HepG2 (cell line): ENCODE data around the gene PDIA4. TPM values are rescaled to one million over a fixed set of nuclear protein-coding genes. Genes with fewer than 3 reads are reported as not detected.

Source experiments
- ATAC-seq: fragments of 200-7000 bp; cut with Tn5 transposase; 3 replicates; pipeline ENCODE4 v1.9.1; 2020; ENCODE audit warnings: mild to moderate bottlenecking, moderate library complexity
- BruUV-seq: library from RNA; stranded (reverse); fragments of 400-500 nt; replicated peaks from 2 replicates; lab custom pipeline; 2021; lab: Mats Ljungman, UMichigan
- CTCF ChIA-PET: fragments of 300-600 bp; formaldehyde crosslinking; extraction: SDS; loops from one replicate; lab custom pipeline; 2021; ENCODE audit warnings: low total read pairs, inconsistent platforms, low intra/inter-chr PET ratio; lab: Yijun Ruan, JAX
- POLR2A ChIA-PET: fragments of 350-600 bp; sonication (Branson Sonifier 250); formaldehyde crosslinking; loops from one replicate; lab custom pipeline; 2020; ENCODE audit warnings: antibody characterized with exemption, inconsistent platforms; lab: Yijun Ruan, JAX
- DNase-seq: peaks from one replicate; pipeline ENCODE4 v3.0.0-alpha.2; 2015; ENCODE audit warnings: low spot score
- FAIRE-seq: peaks from 3 replicates; lab custom pipeline; 2011; peaks lifted over from hg19 to GRCh38; lab: Jason Lieb, UNC
- H2AFZ ChIP-seq: one replicate; pipeline ENCODE4 v1.6.1; 2011; ENCODE audit warnings: low read length, inconsistent platforms
- H3K27ac ChIP-seq: fragments of 300-600 bp; 3 replicates; pipeline ENCODE4 v1.8.0; 2011; ENCODE audit warnings: mixed run types, mild to moderate bottlenecking, mixed read lengths, low read length, inconsistent platforms; ENCODE audit not compliant: insufficient read depth; ENCODE audit errors: extremely low read length
- H3K27me3 ChIP-seq, 2 experiments: fragments of 200-600 bp in 1 of 2; 2 replicates in 1 of 2; 3 replicates in 1 of 2; pipeline versions ENCODE4 v1.6.0 to v1.8.0; 2011; ENCODE audit warnings: low read length in 2 of 2, mild to moderate bottlenecking in 2 of 2, moderate library complexity in 2 of 2, inconsistent platforms in 1 of 2; ENCODE audit not compliant: insufficient read depth in 2 of 2, control insufficient read depth in 1 of 2
- H3K36me3 ChIP-seq, 2 experiments: fragments of 200-600 bp in 1 of 2; replicated peaks in 1 of 2; 2 replicates in 1 of 2; 3 replicates in 1 of 2; pipeline versions ENCODE4 v1.5.1 to v1.8.0; 2011; ENCODE audit warnings: low read length in 2 of 2, inconsistent platforms in 1 of 2; ENCODE audit not compliant: insufficient read depth in 2 of 2, control insufficient read depth in 1 of 2
- H3K4me1 ChIP-seq: 2 replicates; pipeline ENCODE4 v1.5.1; 2012; ENCODE audit warnings: low read length, inconsistent platforms; ENCODE audit not compliant: insufficient read depth
- H3K4me2 ChIP-seq: 2 replicates; pipeline ENCODE4 v1.6.0; 2011; ENCODE audit warnings: low read depth, low read length, inconsistent platforms
- H3K4me3 ChIP-seq, 3 experiments: fragments of 200-600 bp in 1 of 3; sonication (generic), shearing (Covaris generic) in 1 of 3; replicated peaks in 1 of 3; 2 replicates each; pipeline ENCODE4 v1.5.1; 2011 to 2016; ENCODE audit warnings: low read length in 3 of 3, inconsistent platforms in 2 of 3, low read depth in 2 of 3, mild to moderate bottlenecking in 2 of 3, control low read depth in 1 of 3, mixed read lengths in 1 of 3; ENCODE audit not compliant: insufficient read depth in 1 of 3
- H3K79me2 ChIP-seq: one replicate; pipeline ENCODE4 v1.6.1; 2011; ENCODE audit warnings: low read length, inconsistent platforms; ENCODE audit not compliant: insufficient read depth
- H3K9ac ChIP-seq: 2 replicates; pipeline ENCODE4 v1.6.0; 2011; ENCODE audit warnings: mild to moderate bottlenecking, low read depth, low read length, inconsistent platforms; ENCODE audit not compliant: insufficient read depth
- H3K9me3 ChIP-seq: 2 replicates; pipeline ENCODE4 v1.5.1; 2012; ENCODE audit warnings: mild to moderate bottlenecking, low read length
- H4K20me1 ChIP-seq: 2 replicates; pipeline ENCODE4 v1.6.0; 2011; ENCODE audit warnings: inconsistent platforms, mild to moderate bottlenecking, low read length, moderate library complexity; ENCODE audit not compliant: insufficient read depth
- FOXK2 ChIP-seq: fragments of 450-650 bp; IDR thresholded peaks from 2 replicates; pipeline ENCODE4 v1.6.1; 2016
- NAIF1 ChIP-seq: sonication (generic); formaldehyde crosslinking; IDR thresholded peaks from 2 replicates; pipeline ENCODE4 v1.5.0; 2020; ENCODE audit warnings: mild to moderate bottlenecking, missing genetic modification reagents, borderline replicate concordance
- PHB2 ChIP-seq: fragments of 450-650 bp; IDR thresholded peaks from 2 replicates; pipeline ENCODE4 v1.6.1; 2018; ENCODE audit not compliant: partially characterized antibody
- POGZ ChIP-seq: sonication (generic); formaldehyde crosslinking; IDR thresholded peaks from 2 replicates; pipeline ENCODE4 v1.4.0; 2020; ENCODE audit warnings: mild to moderate bottlenecking, missing genetic modification reagents
- SALL2 ChIP-seq: sonication (generic); formaldehyde crosslinking; IDR thresholded peaks from 2 replicates; pipeline ENCODE4 v1.8.1; 2023; ENCODE audit warnings: mild to moderate bottlenecking, missing genetic modification reagents, inconsistent platforms
- SAP130 ChIP-seq: IDR thresholded peaks from 2 replicates; pipeline ENCODE4 v1.6.1; 2016; ENCODE audit warnings: low read depth
- ZMYM2 ChIP-seq: sonication (generic); formaldehyde crosslinking; IDR thresholded peaks from 2 replicates; pipeline ENCODE4 v1.8.0; 2022; ENCODE audit warnings: mild to moderate bottlenecking, missing genetic modification reagents
- ZNF20 ChIP-seq: sonication (generic); formaldehyde crosslinking; IDR thresholded peaks from 2 replicates; pipeline ENCODE4 v1.4.0; 2020; ENCODE audit warnings: mild to moderate bottlenecking, moderate library complexity, missing genetic modification reagents
- ZNF253 ChIP-seq: sonication (generic); formaldehyde crosslinking; IDR thresholded peaks from 2 replicates; pipeline ENCODE4 v1.8.0; 2022; ENCODE audit warnings: mild to moderate bottlenecking, missing genetic modification reagents, borderline replicate concordance
- ZNF292 ChIP-seq: sonication (generic); formaldehyde crosslinking; IDR thresholded peaks from 2 replicates; pipeline ENCODE4 v1.8.1; 2022; ENCODE audit warnings: mild to moderate bottlenecking, low read depth, missing genetic modification reagents, borderline replicate concordance
- ZNF747 ChIP-seq: sonication (generic); formaldehyde crosslinking; IDR thresholded peaks from 2 replicates; pipeline ENCODE4 v1.8.1; 2023; ENCODE audit warnings: missing genetic modification reagents, mild to moderate bottlenecking, borderline replicate concordance
- WGBS: methylation state at CpG from one replicate; pipeline ENCODE4 v1.1.6; 2017; ENCODE audit warnings: low lambda C conversion rate; 5-methylcytosine and 5-hydroxymethylcytosine counted together
- in situ Hi-C: cut with HindIII; loops from 2 replicates; pipeline ENCODE4 v1.10.0; 2017; ENCODE audit warnings: low pct_unique_long_range_greater_than_20kb; ENCODE audit not compliant: extremely low pct_ligation_motif_present
- intact Hi-C: fragments of 100-400 bp; cut with micrococcal nuclease; formaldehyde crosslinking; loops from one replicate; pipeline ENCODE4 v1.10.0; 2022; ENCODE audit not compliant: unreplicated experiment
- polyA plus RNA-seq, 8 experiments: library from polyadenylated mRNA; depleted of rRNA in 3 of 8; stranded (reverse) in 7 of 8; unstranded in 1 of 8; fragments of >200 nt; fragmentation: Illumina TruSeq in 4 of 8; extraction: Trizol in 4 of 8; gene quantifications; 2 replicates each; pipeline versions ENCODE4 v1.2.1 to v1.2.3, GENCODE V29; 2011 to 2016; ENCODE audit warnings: low read depth in 4 of 8, missing spikeins in 1 of 8, mixed read lengths in 1 of 8; ENCODE audit not compliant: insufficient read depth in 1 of 8
- total RNA-seq, 5 experiments: library from RNA; depleted of rRNA; stranded (reverse); fragments of >200 nt; fragmentation: Illumina TruSeq; extraction: Trizol; gene quantifications; 2 replicates each; pipeline ENCODE4 v1.2.3, GENCODE V29; 2016; ENCODE audit warnings: low read depth in 1 of 5
- TF ChIP-seq, protein P1 (sequence below): IDR thresholded peaks from 2 replicates; pipeline ENCODE4 v1.6.1; 2016; ENCODE audit warnings: mild to moderate bottlenecking, missing biosample characterization, missing genetic modification reagents
- TF ChIP-seq, protein P2 (sequence below): sonication (generic); formaldehyde crosslinking; IDR thresholded peaks from 2 replicates; pipeline ENCODE4 v1.8.1; 2023; ENCODE audit warnings: mild to moderate bottlenecking, moderate library complexity, missing genetic modification reagents
- TF ChIP-seq, protein P3 (sequence below): sonication (generic); formaldehyde crosslinking; IDR thresholded peaks from 2 replicates; pipeline ENCODE4 v1.4.0; 2020; ENCODE audit warnings: missing genetic modification reagents
- TF ChIP-seq, protein P4 (sequence below): sonication (generic); formaldehyde crosslinking; IDR thresholded peaks from 2 replicates; pipeline ENCODE4 v1.4.0; 2020; ENCODE audit warnings: missing genetic modification reagents, borderline replicate concordance

PDIA4 gene
- total and polyA plus RNA-seq, 2 of the 13 experiments (the other 11 are each of a cell fraction or from before 2014, with no cell fraction given): 278 to 402 TPM

DNA sequence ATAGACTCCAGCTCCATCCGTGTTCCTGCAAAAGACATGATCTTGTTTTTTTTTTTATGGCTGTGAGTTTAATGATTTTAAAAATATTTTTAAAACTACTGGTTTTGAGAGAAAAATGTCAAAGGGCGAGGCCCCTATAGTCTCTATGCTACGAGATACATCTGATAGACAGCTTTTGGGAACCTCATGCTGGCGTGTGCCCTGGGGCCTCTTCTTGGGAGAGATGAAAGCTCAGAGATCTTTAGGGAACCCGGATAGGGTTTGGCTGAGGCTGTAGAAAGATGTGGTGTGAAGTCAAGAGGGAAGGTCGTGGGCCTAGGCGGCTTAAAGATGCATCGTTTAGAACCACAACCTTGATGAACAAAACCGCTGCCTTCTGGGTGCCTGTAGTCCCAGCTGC lies 70.2 kb downstream of the PDIA4 start:
- Histone ChIP-seq H3K36me3 (no peaks in the 10 kb centered on the region), H4K20me1 (no peaks in the 10 kb centered on the region), H3K4me1 (peaks cover 49% of the 10 kb centered on the region), H3K79me2 (no peaks in the 10 kb centered on the region), H3K9me3 (no peaks in the 10 kb centered on the region), H3K27ac (no peak overlapping the region), H3K27me3 (no peaks in the 10 kb centered on the region; a peak in 1 of 5 replicates), H3K4me3 (peak overlapping the region in 1 of 3 experiments; percentile 64; a peak in 1 of 6 replicates), H3K9ac (no peak overlapping the region), H3K4me2 (peak overlapping the region; percentile 66), H2AFZ (no peak overlapping the region)
- no peak for TF ChIP-seq ZNF20 (CRISPR knock-in tag)
- no peak for TF ChIP-seq ZNF253 (CRISPR knock-in tag)
- TF ChIP-seq SALL2 (CRISPR knock-in tag): no peak
- TF ChIP-seq SAP130: no peak
- TF ChIP-seq, protein P1, sequence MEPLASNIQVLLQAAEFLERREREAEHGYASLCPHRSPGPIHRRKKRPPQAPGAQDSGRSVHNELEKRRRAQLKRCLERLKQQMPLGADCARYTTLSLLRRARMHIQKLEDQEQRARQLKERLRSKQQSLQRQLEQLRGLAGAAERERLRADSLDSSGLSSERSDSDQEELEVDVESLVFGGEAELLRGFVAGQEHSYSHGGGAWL (CRISPR knock-in tag): no peak
- TF ChIP-seq PHB2: no peak
- no peak for TF ChIP-seq NAIF1 (CRISPR knock-in tag)
- no peak for TF ChIP-seq FOXK2
- TF ChIP-seq ZNF292 (CRISPR knock-in tag): no peak
- TF ChIP-seq, protein P2, sequence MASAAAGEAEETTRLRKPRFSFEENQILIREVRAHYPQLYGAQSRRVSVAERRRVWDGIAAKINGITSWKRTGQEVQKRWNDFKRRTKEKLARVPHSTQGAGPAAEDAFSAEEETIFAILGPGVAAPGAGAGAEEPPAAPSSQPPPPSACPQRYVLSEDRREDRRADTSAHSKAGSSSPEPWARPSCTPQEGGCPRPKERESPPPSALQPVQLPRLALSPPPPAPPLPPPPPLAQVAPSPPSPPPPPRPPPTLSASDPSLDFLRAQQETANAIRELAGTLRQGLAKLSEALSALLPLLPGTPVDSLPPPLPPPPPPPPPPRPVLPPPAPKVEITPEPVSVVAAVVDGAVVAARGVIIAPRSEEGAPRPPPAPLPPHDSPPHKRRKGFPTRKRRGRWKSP (CRISPR knock-in tag): no peak
- TF ChIP-seq, protein P3, sequence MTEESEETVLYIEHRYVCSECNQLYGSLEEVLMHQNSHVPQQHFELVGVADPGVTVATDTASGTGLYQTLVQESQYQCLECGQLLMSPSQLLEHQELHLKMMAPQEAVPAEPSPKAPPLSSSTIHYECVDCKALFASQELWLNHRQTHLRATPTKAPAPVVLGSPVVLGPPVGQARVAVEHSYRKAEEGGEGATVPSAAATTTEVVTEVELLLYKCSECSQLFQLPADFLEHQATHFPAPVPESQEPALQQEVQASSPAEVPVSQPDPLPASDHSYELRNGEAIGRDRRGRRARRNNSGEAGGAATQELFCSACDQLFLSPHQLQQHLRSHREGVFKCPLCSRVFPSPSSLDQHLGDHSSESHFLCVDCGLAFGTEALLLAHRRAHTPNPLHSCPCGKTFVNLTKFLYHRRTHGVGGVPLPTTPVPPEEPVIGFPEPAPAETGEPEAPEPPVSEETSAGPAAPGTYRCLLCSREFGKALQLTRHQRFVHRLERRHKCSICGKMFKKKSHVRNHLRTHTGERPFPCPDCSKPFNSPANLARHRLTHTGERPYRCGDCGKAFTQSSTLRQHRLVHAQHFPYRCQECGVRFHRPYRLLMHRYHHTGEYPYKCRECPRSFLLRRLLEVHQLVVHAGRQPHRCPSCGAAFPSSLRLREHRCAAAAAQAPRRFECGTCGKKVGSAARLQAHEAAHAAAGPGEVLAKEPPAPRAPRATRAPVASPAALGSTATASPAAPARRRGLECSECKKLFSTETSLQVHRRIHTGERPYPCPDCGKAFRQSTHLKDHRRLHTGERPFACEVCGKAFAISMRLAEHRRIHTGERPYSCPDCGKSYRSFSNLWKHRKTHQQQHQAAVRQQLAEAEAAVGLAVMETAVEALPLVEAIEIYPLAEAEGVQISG: no peak
- TF ChIP-seq, protein P4, sequence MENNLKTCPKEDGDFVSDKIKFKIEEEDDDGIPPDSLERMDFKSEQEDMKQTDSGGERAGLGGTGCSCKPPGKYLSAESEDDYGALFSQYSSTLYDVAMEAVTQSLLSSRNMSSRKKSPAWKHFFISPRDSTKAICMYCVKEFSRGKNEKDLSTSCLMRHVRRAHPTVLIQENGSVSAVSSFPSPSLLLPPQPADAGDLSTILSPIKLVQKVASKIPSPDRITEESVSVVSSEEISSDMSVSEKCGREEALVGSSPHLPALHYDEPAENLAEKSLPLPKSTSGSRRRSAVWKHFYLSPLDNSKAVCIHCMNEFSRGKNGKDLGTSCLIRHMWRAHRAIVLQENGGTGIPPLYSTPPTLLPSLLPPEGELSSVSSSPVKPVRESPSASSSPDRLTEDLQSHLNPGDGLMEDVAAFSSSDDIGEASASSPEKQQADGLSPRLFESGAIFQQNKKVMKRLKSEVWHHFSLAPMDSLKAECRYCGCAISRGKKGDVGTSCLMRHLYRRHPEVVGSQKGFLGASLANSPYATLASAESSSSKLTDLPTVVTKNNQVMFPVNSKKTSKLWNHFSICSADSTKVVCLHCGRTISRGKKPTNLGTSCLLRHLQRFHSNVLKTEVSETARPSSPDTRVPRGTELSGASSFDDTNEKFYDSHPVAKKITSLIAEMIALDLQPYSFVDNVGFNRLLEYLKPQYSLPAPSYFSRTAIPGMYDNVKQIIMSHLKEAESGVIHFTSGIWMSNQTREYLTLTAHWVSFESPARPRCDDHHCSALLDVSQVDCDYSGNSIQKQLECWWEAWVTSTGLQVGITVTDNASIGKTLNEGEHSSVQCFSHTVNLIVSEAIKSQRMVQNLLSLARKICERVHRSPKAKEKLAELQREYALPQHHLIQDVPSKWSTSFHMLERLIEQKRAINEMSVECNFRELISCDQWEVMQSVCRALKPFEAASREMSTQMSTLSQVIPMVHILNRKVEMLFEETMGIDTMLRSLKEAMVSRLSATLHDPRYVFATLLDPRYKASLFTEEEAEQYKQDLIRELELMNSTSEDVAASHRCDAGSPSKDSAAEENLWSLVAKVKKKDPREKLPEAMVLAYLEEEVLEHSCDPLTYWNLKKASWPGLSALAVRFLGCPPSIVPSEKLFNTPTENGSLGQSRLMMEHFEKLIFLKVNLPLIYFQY (CRISPR knock-in tag): no peak
- TF ChIP-seq ZNF747: no peak
- no peak for TF ChIP-seq ZMYM2
- TF ChIP-seq POGZ (CRISPR knock-in tag): no peak
- FAIRE-seq: no peak
- in situ Hi-C loops: loop anchor here (25.0 kb wide), 1 partner anchor 696 kb away; no protein-coding TSS in a partner anchor
- BruUV-seq: no TSS peak
- ATAC-seq: no peak
- 46% methylated on average over 9 of the region's 9 CpGs for WGBS
- ChIA-PET CTCF (no interaction called here), POLR2A (no interaction called here)
- intact Hi-C loops: no loop called here
- no peak for DNase-seq
